HepG2 (cell line): Measurements from ENCODE around the gene CPVL. TPM values are rescaled to one million over a fixed set of nuclear protein-coding genes. Genes with fewer than 3 reads are reported as not detected.

Experiments
- CBX5 ChIP-seq: sonication (generic); formaldehyde crosslinking; IDR thresholded peaks from 2 replicates; pipeline ENCODE4 v1.4.0; 2020; ENCODE audit warnings: missing genetic modification reagents, borderline replicate concordance
- CEBPG ChIP-seq: IDR thresholded peaks from 2 replicates; pipeline ENCODE4 v1.6.1; 2016
- GPN1 ChIP-seq: sonication (generic); formaldehyde crosslinking; IDR thresholded peaks from 2 replicates; pipeline ENCODE4 v1.5.1; 2020; ENCODE audit warnings: missing genetic modification reagents, borderline replicate concordance
- KDM3A ChIP-seq: IDR thresholded peaks from 2 replicates; pipeline ENCODE4 v1.6.1; 2018; ENCODE audit warnings: low read depth, missing compliant biosample characterization
- PCBP2 ChIP-seq: fragments of 200-400 bp; formaldehyde crosslinking; optimal IDR thresholded peaks from 2 replicates; pipeline ENCODE3; 2018; ENCODE audit warnings: low read length, low read depth; ENCODE audit not compliant: poor library complexity, severe bottlenecking
- POLR2AphosphoS2 ChIP-seq: IDR thresholded peaks from 2 replicates; pipeline ENCODE4 v1.6.1; 2011; ENCODE audit warnings: low read depth, low read length, improper control_type of control experiment
- SMAD9 ChIP-seq: sonication (generic); formaldehyde crosslinking; IDR thresholded peaks from 2 replicates; pipeline ENCODE4 v1.5.1; 2020; ENCODE audit warnings: mild to moderate bottlenecking, missing genetic modification reagents
- SMYD3 ChIP-seq: sonication (generic); formaldehyde crosslinking; IDR thresholded peaks from 2 replicates; pipeline ENCODE4 v1.8.1; 2023; ENCODE audit warnings: mild to moderate bottlenecking, missing genetic modification reagents
- SOX5 ChIP-seq: IDR thresholded peaks from 2 replicates; pipeline ENCODE4 v1.6.1; 2016; ENCODE audit warnings: borderline replicate concordance
- SUZ12 ChIP-seq: fragments of 150-350 bp; IDR thresholded peaks from 2 replicates; pipeline ENCODE4 v1.6.1; 2014; ENCODE audit warnings: low read depth, low read length
- ZBTB38 ChIP-seq: sonication (generic); formaldehyde crosslinking; IDR thresholded peaks from 2 replicates; pipeline ENCODE4 v1.5.1; 2020; ENCODE audit warnings: mild to moderate bottlenecking, missing genetic modification reagents
- ZNF224 ChIP-seq: sonication (generic); formaldehyde crosslinking; IDR thresholded peaks from 2 replicates; pipeline ENCODE4 v1.5.0; 2020; ENCODE audit warnings: mild to moderate bottlenecking, missing genetic modification reagents
- ZNF496 ChIP-seq: sonication (generic); formaldehyde crosslinking; IDR thresholded peaks from 2 replicates; pipeline ENCODE4 v1.8.1; 2023; ENCODE audit warnings: mild to moderate bottlenecking, moderate library complexity, missing genetic modification reagents; ENCODE audit not compliant: insufficient replicate concordance
- ZNF567 ChIP-seq: sonication (generic); formaldehyde crosslinking; IDR thresholded peaks from 2 replicates; pipeline ENCODE4 v1.8.1; 2023; ENCODE audit warnings: mild to moderate bottlenecking, missing genetic modification reagents, borderline replicate concordance
- ZNF777 ChIP-seq: sonication (generic); formaldehyde crosslinking; IDR thresholded peaks from 2 replicates; pipeline ENCODE4 v1.4.0; 2020; ENCODE audit warnings: missing genetic modification reagents
- ZSCAN20 ChIP-seq: sonication (generic); formaldehyde crosslinking; IDR thresholded peaks from 2 replicates; pipeline ENCODE4 v1.4.0; 2020; ENCODE audit warnings: missing genetic modification reagents, mild to moderate bottlenecking, borderline replicate concordance
- polyA plus RNA-seq, 8 experiments: library from polyadenylated mRNA; depleted of rRNA in 3 of 8; stranded (reverse) in 7 of 8; unstranded in 1 of 8; fragments of >200 nt; fragmentation: Illumina TruSeq in 4 of 8; extraction: Trizol in 4 of 8; gene quantifications; 2 replicates each; pipeline versions ENCODE4 v1.2.1 to v1.2.3, GENCODE V29; 2011 to 2016; ENCODE audit warnings: low read depth in 4 of 8, missing spikeins in 1 of 8, mixed read lengths in 1 of 8; ENCODE audit not compliant: insufficient read depth in 1 of 8
- total RNA-seq, 5 experiments: library from RNA; depleted of rRNA; stranded (reverse); fragments of >200 nt; fragmentation: Illumina TruSeq; extraction: Trizol; gene quantifications; 2 replicates each; pipeline ENCODE4 v1.2.3, GENCODE V29; 2016; ENCODE audit warnings: low read depth in 1 of 5
- TF ChIP-seq, protein P1 (sequence below): sonication (generic); formaldehyde crosslinking; IDR thresholded peaks from 2 replicates; pipeline ENCODE4 v1.9.0; 2022; ENCODE audit warnings: missing genetic modification reagents, mild to moderate bottlenecking, borderline replicate concordance
- TF ChIP-seq, protein P2 (sequence below): sonication (generic); formaldehyde crosslinking; IDR thresholded peaks from 2 replicates; pipeline ENCODE4 v1.4.0; 2020; ENCODE audit warnings: missing genetic modification reagents, borderline replicate concordance
- TF ChIP-seq, protein P3 (sequence below): sonication (generic); formaldehyde crosslinking; IDR thresholded peaks from 2 replicates; pipeline ENCODE4 v1.8.1; 2022; ENCODE audit warnings: low read depth, mild to moderate bottlenecking, missing genetic modification reagents
- TF ChIP-seq, protein P4 (sequence below): sonication (generic); formaldehyde crosslinking; IDR thresholded peaks from 2 replicates; pipeline ENCODE4 v1.5.1; 2020; ENCODE audit warnings: mild to moderate bottlenecking, missing genetic modification reagents, borderline replicate concordance
- TF ChIP-seq, protein P5 (sequence below): IDR thresholded peaks from 2 replicates; pipeline ENCODE4 v1.6.1; 2012; ENCODE audit warnings: inconsistent platforms

Gene CPVL
- total and polyA plus RNA-seq, 2 of the 13 experiments (the other 11 are each of a cell fraction or from before 2014, with no cell fraction given) = 59.2 to 294 TPM

DNA sequence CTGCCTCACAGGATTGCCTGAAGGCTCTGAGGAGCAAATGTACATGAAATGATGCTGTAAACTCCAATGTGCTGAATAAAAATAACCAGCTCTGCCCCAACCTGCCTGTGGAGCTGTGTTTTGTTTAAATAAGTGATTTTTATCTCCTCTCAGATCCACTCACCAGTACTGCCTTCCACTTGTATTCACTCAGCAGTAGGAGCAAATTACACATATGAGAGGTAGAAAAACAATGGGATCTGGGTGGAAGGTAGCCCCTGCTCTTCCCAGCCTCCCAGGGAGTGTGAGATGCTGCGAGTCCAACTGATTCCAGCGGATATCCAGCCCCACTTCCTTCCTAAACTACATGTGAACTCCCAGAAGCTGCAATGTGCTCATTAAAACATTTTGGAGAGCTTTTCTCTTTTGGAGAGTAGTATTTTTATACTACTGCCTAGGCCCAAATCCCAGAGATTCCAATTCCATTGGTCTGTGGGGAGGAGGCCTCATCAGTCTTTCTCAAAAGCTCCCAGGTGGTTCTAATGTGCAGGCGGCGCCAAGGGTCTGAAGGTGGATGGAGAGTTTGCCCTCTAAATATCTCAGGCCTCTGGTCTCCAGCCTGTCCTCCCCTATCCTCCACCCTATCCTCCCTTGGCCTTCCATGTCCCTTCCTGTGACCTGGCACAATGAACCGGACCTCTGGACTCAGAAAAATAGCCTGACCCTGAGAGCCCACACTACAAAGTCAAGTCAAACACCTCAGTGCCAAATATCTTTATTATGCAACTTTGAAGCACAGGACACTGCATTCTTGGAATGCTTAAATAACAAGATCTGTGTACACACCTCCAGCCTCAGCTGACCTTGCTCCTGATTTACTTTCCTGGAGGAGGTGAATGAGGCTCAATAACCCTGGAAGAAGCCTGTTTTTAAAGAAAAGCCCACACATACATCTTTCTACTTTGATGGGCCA, 46.2 kb downstream of the CPVL start (continued):
- TF ChIP-seq, protein P1, sequence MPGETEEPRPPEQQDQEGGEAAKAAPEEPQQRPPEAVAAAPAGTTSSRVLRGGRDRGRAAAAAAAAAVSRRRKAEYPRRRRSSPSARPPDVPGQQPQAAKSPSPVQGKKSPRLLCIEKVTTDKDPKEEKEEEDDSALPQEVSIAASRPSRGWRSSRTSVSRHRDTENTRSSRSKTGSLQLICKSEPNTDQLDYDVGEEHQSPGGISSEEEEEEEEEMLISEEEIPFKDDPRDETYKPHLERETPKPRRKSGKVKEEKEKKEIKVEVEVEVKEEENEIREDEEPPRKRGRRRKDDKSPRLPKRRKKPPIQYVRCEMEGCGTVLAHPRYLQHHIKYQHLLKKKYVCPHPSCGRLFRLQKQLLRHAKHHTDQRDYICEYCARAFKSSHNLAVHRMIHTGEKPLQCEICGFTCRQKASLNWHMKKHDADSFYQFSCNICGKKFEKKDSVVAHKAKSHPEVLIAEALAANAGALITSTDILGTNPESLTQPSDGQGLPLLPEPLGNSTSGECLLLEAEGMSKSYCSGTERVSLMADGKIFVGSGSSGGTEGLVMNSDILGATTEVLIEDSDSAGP (CRISPR knock-in tag) = no peak
- TF ChIP-seq CBX5 (CRISPR knock-in tag) (peak; percentile 30; the same call in 1 of the 2 replicates), CEBPG (peak; percentile 95), PCBP2 (no peak), POLR2AphosphoS2 (no peak), SOX5 (CRISPR knock-in tag) (peak; percentile 95), SMYD3 (CRISPR knock-in tag) (no peak), SUZ12 (no peak), KDM3A (CRISPR knock-in tag) (peak; percentile 52; the same call in 1 of the 2 replicates), ZBTB38 (no peak), ZNF224 (CRISPR knock-in tag) (no peak), ZNF567 (CRISPR knock-in tag) (0 out of 2 replicates have a peak, but pooled peaks have one; percentile 28), ZNF777 (no peak), GPN1 (CRISPR knock-in tag) (no peak), ZNF496 (CRISPR knock-in tag) (no peak), SMAD9 (CRISPR knock-in tag) (no peak), ZSCAN20 (CRISPR knock-in tag) (no peak)
- TF ChIP-seq, protein P2, sequence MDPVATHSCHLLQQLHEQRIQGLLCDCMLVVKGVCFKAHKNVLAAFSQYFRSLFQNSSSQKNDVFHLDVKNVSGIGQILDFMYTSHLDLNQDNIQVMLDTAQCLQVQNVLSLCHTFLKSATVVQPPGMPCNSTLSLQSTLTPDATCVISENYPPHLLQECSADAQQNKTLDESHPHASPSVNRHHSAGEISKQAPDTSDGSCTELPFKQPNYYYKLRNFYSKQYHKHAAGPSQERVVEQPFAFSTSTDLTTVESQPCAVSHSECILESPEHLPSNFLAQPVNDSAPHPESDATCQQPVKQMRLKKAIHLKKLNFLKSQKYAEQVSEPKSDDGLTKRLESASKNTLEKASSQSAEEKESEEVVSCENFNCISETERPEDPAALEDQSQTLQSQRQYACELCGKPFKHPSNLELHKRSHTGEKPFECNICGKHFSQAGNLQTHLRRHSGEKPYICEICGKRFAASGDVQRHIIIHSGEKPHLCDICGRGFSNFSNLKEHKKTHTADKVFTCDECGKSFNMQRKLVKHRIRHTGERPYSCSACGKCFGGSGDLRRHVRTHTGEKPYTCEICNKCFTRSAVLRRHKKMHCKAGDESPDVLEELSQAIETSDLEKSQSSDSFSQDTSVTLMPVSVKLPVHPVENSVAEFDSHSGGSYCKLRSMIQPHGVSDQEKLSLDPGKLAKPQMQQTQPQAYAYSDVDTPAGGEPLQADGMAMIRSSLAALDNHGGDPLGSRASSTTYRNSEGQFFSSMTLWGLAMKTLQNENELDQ = no peak
- TF ChIP-seq, protein P3, sequence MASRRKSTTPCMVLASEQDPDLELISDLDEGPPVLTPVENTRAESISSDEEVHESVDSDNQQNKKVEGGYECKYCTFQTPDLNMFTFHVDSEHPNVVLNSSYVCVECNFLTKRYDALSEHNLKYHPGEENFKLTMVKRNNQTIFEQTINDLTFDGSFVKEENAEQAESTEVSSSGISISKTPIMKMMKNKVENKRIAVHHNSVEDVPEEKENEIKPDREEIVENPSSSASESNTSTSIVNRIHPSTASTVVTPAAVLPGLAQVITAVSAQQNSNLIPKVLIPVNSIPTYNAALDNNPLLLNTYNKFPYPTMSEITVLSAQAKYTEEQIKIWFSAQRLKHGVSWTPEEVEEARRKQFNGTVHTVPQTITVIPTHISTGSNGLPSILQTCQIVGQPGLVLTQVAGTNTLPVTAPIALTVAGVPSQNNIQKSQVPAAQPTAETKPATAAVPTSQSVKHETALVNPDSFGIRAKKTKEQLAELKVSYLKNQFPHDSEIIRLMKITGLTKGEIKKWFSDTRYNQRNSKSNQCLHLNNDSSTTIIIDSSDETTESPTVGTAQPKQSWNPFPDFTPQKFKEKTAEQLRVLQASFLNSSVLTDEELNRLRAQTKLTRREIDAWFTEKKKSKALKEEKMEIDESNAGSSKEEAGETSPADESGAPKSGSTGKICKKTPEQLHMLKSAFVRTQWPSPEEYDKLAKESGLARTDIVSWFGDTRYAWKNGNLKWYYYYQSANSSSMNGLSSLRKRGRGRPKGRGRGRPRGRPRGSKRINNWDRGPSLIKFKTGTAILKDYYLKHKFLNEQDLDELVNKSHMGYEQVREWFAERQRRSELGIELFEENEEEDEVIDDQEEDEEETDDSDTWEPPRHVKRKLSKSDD (CRISPR knock-in tag) = peak; percentile 35; the same call in 1 of the 2 replicates
- TF ChIP-seq, protein P4, sequence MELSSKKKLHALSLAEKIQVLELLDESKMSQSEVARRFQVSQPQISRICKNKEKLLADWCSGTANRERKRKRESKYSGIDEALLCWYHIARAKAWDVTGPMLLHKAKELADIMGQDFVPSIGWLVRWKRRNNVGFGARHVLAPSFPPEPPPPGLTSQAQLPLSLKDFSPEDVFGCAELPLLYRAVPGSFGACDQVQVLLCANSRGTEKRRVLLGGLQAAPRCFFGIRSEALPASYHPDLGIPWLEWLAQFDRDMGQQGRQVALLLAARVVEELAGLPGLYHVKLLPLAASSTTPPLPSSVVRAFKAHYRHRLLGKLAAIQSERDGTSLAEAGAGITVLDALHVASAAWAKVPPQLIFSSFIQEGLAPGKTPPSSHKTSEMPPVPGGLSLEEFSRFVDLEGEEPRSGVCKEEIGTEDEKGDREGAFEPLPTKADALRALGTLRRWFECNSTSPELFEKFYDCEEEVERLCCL (CRISPR knock-in tag) = no peak
- TF ChIP-seq, protein P5, sequence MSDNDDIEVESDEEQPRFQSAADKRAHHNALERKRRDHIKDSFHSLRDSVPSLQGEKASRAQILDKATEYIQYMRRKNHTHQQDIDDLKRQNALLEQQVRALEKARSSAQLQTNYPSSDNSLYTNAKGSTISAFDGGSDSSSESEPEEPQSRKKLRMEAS = peak; percentile 73
